ENCODE results near the gene FNDC3B.
A peak's percentile ranks its signal among the peaks of the same experiment; 100 is the strongest.

The FNDC3B gene

GRCh38 chr3:172317984-172318383 is 278.6 kb downstream of the FNDC3B start:
- DNase-seq (ENCODE audit: low read depth), result peak; percentile 94
- no peak overlapping the region for H3K4me3 ChIP-seq (replicated peaks; ENCODE audit: low read depth, low read length)
- TF ChIP-seq, protein P1, sequence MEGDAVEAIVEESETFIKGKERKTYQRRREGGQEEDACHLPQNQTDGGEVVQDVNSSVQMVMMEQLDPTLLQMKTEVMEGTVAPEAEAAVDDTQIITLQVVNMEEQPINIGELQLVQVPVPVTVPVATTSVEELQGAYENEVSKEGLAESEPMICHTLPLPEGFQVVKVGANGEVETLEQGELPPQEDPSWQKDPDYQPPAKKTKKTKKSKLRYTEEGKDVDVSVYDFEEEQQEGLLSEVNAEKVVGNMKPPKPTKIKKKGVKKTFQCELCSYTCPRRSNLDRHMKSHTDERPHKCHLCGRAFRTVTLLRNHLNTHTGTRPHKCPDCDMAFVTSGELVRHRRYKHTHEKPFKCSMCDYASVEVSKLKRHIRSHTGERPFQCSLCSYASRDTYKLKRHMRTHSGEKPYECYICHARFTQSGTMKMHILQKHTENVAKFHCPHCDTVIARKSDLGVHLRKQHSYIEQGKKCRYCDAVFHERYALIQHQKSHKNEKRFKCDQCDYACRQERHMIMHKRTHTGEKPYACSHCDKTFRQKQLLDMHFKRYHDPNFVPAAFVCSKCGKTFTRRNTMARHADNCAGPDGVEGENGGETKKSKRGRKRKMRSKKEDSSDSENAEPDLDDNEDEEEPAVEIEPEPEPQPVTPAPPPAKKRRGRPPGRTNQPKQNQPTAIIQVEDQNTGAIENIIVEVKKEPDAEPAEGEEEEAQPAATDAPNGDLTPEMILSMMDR (IDR thresholded peaks at IDR 0.05; ENCODE audit: low read length, missing control alignments), result no peak

DNA sequence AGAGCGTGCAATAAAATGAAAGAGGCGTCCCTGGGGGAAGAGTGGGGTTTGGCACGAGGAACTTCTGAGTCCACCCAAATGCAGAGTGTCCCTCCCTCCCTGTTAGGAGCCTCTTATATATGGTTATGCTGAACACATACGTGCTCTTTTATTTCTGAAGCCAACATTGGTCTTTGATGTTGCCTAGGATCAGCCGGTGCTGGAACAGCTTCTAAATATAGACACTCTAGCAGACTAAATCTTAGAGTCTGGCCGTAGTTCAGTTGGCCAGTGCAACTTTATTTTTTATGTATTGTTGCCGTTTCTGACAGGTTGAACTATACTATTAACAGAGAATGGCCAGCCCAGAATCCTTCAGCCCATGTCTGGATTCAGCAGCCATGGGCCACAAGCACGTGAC is 280.2 kb downstream of the FNDC3B start:
- TF ChIP-seq, protein P1 (IDR thresholded peaks at IDR 0.05; ENCODE audit: low read length, missing control alignments), result no peak
- no peak overlapping the region for H3K4me3 ChIP-seq (replicated peaks; ENCODE audit: low read depth, low read length)
- DNase-seq (ENCODE audit: low read depth), result no peak

- TF ChIP-seq, protein P1 (IDR thresholded peaks at IDR 0.05; ENCODE audit: low read length, missing control alignments), result no peak
- no peak overlapping the region for H3K4me3 ChIP-seq (replicated peaks; ENCODE audit: low read depth, low read length)
- no peak for DNase-seq (ENCODE audit: low read depth)
These were observed 281.1 kb downstream of the FNDC3B start for GRCh38 chr3:172320468-172320867.

- peak; percentile 50 for DNase-seq (ENCODE audit: low read depth)
- no peak overlapping the region for H3K4me3 ChIP-seq (replicated peaks; ENCODE audit: low read depth, low read length)
- TF ChIP-seq, protein P1 (IDR thresholded peaks at IDR 0.05; ENCODE audit: low read length, missing control alignments), result no peak
These were observed 281.7 kb downstream of the FNDC3B start for GRCh38 chr3:172321035-172321434.

DNA sequence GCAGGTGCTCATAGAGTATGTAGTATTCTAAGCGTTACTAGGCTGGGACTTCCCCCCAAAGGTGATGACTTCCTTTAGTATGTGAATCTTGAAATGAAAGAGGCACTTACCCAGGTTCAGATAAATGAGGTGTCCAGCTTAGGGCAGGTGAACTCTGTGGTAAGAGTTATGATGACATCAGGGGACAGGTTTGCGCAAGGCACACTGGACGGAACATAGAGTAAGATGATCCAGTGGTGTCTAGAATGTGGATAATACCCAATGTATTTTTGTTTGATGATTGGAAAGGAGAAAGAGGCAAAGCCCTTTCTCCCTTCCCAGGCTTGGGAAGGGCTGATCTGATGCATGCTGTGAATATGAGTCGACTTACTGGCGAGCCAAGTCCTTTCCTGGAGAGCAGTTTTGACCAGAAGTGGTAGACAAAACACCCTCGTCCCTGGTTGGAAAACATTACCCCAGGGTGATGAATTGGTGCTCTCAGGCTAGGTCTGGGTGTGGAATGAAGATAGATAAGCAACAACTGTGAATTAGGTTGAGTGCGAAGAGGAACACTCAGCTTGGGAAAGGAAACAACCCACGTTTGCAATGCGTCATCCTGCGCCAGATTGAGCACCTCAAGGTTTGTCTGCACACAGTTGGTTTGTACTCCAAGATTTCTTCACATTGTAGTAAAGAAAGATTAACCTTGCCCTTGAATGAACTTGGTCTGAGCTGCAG is 284.7 kb downstream of the FNDC3B start:
- peak; percentile 96 for DNase-seq (ENCODE audit: low read depth)
- no peak overlapping the region for H3K4me3 ChIP-seq (replicated peaks; ENCODE audit: low read depth, low read length)
- TF ChIP-seq, protein P1 (IDR thresholded peaks at IDR 0.05; ENCODE audit: low read length, missing control alignments), result no peak

DNA sequence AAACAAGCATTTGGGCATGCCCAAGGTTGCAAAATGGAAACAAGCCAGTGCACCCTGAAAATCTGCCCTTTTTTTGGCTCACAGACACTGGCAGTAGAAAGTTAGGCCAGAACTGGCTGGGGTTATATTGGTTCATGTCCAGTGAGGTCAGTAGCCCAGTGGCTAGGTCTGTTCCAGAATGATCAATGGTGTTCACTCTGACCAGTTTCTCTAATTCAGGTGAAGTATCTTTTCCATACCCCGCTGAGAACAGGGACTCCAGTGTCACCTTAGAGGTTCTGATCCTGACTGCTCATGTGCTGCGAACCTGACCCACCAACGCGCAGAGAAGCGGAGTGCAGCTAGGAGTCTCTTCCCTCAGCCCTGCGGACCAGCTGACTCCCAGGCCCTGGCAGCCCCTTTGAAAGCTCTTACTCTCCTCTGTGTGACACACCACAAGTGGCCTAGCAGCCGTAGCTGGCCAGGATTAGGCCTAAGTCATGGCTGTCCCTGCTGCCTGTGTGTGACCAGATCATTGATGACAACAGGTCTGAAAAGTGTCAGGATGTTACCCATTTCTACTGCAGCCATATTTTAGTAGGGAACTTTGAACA is 285.3 kb downstream of the FNDC3B start:
- no peak for DNase-seq (ENCODE audit: low read depth)
- TF ChIP-seq, protein P1 (IDR thresholded peaks at IDR 0.05; ENCODE audit: low read length, missing control alignments), result no peak
- no peak overlapping the region for H3K4me3 ChIP-seq (replicated peaks; ENCODE audit: low read depth, low read length)

- no peak overlapping the region for H3K4me3 ChIP-seq (replicated peaks; ENCODE audit: low read depth, low read length)
These were observed 286.1 kb downstream of the FNDC3B start for GRCh38 chr3:172325461-172325860.

More at GRCh38 chr3:172325461-172325860, 286.1 kb downstream of the FNDC3B start:
- no peak for DNase-seq (ENCODE audit: low read depth)
- TF ChIP-seq, protein P1 (IDR thresholded peaks at IDR 0.05; ENCODE audit: low read length, missing control alignments), result no peak
